HG03060 (cell line): ENCODE results near the gene CDC42BPA.

Experiments used
- ATAC-seq: cut with Tn5 transposase; IDR thresholded peaks from one replicate; pipeline ENCODE4 v1.9.1; 2021; ENCODE audit warnings: low read depth, moderate number of reproducible peaks; ENCODE audit not compliant: unreplicated experiment

CDC42BPA gene

DNA sequence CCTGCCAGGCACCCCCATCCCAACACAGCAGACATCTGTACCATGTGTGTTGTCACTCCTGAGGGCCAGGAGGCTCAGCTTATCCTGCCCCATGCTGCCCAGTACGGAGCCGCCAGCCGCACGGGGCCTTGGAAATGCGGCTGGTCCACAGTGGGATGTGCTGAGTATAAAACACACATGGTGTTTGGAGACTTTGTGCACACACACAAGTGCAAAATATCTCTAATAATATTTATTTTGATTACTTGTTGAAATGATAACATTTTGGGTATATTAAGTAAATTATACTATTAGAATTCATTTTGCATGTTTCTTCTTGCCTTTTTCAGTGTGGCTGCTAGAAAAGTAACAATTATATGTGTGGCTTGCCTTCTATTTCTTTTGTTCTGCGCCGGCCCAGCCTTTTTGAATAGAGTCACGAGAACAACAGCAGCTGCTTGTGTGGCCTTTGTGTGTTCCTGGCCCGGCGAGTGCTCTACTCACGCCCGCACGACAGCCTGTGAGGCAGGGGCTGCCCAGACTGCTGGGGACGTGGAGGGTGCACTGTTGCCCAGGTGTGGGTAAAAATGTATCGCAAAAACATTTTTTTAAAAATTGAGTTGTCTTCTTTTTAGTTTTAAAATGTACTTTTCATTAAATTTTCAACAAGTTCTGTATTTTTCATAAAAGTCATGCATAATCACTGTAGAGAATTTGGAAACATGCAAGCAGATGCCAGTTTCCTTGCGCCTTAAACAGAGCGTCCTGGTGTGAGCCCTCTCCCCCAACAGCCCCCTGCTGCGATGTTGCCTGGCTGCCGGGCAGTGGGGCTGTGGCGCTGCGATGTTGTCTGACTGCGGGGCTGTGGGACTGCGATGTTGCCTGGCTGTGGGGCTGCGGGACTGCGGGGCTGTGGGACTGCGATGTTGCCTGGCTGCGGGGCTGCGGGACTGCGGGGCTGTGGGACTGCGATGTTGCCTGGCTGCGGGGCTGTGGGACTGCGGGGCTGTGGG is 342.7 kb downstream of the CDC42BPA start:
- no peak for ATAC-seq

DNA sequence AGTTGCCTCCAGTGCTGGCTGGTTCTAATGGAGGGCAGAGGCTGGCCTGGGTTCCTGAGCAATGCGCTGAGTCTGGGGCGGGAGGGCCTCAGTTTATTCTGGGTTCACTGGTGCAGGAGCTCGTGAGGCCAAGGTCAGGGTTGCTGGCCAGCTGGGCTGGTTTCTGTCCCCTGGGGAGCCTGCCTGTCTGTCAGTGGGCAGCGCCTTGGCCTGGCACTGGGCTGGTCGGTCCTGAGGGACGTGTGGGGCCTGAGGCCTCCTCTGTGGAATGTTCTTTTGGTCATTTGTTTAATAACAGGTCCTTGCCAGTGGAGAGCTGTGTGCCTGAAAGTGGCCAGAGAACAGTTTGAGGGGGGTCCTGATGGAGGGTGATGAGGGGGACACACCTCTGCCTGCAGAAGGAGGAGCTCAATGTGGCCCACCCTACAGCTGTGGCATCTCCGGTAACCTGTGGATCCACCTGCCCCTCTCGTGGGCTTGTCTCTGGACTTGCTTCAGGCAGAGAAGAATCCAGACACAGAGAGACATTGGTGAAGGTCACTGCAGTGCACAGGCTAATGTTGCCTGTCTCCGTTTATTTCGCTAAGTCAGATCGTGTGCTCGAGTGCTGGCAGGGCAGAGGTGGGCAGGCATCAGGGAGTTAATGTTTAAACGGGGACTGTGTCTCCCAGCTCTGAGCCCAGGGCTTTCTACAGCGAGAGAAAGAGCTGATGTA is 343.6 kb downstream of the CDC42BPA start:
- no peak for ATAC-seq

DNA sequence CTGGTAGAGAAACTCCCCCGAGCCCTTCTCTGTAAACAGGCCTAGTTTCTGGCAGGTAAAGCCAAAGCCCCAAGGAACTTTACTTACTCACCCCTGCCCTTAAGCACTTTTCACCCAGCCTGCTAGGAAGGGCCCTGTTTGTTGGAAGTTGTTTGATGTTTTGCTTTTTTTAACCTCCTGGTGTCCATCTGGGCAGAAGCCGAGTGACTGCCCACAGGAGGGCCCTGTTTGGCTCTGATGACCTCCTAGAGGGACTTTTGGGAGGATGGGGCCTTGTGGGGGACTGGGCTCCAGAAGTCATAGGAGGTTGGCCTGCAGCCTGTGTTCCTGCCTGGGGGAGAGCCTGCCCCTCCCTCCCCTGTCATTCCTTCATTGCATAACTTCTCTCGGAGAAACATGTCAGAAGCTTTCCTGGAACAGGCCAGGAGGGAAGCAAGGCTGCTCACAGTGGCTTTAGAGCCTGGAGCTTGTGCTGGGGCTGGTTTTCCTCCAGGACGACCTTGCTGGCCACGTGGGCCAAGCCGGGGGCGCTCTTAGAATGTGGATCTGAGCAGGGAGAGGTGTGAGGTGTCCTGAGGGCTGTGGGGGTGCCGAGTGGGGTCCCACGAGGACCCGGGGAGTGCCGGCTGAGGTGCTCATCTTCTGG is 344.3 kb downstream of the CDC42BPA start:
- ATAC-seq, result no peak

DNA sequence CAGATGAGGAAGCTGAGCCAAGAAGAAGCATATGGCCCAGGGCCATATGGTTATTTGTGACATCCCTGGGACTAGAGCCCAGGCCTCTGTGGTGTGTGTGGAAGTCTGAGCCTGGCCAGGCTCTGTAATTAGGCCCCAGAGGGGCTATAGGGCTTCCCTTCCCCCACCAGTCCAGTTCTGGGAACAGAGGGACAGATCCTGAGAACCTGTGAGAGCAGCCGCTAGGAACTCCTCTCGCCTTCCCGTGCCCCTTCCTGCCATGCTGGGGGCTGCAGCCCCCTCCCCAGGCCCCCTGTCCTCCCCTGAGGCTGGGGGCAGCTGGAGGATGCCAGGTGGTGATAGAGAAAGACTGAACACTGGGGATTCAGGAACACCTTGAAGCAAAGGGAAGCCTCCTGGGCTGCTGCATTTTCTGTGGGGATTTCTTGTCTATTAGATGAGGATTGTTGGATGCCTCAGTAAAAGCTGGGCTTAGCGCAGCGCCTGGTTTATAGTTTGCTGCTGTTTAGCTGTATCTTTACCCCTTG is 344.9 kb downstream of the CDC42BPA start:
- ATAC-seq, result no peak

DNA sequence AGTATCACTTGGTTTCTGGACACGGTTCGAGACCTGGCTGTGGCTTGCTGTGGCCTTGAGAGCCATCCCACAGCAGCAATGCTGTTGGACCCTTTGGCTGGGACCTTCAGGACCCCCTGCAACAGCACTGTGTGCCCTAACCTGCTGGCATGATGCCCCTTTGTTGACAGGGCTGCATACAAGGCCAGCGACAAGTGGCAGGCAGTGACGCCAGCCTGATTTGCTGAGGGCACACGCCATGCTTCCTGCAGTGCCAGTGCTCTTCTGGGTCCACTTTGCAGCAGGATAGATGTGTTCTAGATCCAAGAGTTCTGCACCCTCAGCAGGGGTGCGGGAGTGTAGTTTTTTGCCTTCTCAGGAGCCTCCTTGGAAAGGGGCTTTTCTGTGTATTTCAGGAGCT is 345.4 kb downstream of the CDC42BPA start:
- ATAC-seq, result no peak

DNA sequence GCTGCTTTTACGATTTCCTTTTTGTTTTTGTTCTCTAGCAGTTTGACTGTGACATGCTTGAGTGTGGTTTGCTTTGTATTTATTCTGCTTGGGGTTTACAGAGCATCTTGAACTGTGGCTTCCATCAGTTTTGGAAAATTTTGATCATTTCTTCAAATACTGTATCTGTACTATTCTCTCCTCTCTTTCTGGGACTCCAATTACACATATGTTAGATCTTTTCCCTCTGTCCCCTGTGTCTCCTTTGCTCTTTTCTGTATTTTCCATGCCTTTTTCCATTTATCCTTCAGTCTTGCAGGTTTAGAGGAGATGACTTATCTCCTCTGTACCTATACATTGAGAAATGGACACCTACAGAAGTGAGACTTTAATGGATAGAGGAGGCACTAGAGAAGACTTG is 346.5 kb downstream of the CDC42BPA start:
- no peak for ATAC-seq

DNA sequence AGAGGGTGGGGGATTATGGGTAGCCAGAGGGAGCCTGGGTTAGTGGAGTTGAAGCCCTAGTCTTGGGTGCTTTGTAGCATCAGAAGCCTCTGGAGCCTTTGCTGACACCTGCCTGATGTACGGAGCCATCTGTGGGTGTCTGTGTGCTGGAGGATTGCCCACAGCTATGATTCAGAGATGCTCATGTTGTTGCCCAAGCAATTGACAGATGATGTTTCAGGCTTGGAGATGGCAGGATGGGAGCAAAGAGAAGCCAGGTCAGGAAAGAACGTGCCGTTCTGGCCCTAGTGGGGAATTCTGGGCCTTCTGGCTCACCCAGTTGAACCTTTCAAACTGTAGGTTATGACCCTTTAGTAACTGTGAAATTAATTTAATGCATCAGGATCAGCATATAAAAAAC is 350.6 kb downstream of the CDC42BPA start:
- no peak for ATAC-seq

DNA sequence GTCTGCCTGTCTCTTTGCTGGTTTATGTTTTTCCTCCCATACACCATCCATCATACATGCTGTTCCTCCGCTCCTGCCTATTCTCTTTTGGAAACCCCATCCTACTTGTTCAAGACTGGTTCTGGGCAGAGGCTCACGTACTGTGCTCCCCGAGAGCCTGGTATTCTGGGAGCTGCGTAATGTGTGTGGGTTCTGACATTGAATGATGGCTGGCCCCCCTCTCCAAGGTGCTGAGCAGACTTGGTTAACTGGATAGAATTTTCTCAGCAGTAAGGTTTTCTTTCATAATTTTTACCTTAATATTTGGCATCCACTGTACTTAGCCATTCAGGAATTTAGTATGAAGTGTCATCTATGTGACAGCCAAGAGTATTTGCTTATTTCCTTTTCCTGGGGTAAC is 351.6 kb downstream of the CDC42BPA start:
- ATAC-seq, result no peak

DNA sequence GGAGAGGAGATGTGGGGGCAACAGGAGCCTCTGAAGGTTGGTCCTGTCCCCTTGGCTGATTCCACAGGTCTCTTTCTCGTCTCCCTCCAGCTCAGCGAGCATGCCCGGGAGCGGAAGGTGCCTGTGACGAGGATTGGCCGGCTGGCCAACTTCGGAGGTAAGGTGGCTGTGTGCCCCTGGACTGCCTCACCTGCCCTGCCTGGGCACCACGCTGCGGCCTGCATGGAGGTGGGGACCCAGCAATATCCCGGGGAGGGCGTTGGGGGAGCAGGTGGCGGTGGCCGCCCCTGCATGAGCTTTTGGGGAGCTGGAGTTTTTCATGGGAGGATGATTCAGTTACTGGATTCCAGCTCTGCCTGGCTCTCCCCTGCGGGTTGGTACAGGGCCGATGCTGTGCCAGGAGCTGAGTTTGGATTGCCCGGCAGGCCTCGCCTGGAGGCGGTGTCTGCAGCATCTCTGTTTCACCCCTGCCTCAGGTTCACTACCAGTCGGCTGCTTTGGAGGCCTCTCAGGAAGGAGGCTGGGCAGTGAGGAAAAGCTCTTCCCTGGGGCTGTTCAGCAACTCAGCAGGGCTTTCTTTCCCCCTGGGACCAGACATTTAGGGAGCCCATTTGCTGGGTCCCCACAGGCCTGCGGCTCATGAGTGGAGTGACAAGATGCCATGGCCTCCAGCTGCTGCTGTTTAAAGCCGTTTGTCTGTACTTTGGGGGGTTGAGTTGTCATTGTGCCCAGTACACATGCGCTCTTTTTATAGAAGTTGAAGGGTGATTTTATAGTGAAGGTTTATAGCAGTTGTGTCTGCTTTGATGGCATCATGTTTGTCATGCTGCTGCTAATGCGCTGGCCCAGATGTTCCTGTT is 352.5 kb downstream of the CDC42BPA start:
- ATAC-seq, result no peak

DNA sequence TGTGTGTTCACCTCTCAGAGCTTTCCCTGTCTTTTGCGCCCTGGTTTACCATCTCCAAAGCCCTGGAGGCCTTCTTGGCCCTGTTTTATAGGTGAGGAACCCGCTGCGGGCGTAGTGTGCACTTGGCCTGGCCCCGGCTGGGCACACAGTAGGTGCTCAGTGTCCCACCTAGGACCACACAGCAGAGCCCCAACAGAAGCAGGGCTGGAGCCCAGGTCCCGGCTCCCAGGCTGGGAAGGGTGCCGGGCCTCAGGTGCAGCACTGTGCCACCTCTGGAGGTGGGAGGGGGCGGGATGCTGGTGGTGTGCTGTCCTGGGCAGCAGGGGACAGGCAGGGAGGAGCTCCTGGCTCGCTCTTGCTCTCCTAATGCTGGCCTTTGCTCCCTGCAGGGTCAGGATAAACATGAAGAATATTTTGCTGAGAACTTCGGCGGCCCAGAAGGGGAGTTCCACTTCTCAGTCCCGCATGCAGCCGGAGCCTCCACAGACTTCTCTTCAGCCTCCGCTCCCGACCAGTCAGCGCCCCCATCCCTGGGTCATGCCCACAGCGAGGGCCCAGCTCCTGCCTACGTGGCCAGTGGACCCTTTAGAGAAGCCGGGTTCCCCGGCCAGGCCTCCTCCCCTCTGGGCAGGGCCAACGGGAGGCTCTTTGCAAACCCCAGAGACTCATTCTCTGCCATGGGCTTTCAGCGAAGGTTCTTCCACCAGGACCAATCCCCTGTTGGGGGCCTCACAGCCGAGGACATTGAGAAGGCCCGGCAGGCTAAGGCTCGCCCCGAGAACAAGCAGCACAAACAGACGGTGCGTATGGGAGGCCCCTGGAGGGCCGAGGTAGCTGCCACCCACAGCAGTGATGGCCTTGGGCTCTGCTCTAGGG is 353.4 kb downstream of the CDC42BPA start:
- no peak for ATAC-seq

DNA sequence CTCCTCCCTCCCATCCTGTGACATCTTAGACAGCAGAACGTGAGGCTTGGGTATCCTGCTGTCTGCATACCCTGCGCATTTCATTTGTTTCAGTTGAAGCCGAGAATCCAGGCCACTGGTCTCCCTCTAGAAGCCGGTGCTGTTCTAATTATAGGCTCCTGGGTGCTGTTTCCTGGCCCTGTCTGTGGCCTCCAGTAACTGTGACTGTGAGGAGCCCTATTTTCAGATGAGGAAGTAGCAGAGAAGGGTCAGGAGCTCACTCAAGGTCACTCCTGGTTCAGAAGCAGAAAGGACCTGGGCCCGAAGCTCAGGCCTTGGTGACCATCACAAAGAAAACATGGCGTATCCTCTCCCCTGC is 354.2 kb downstream of the CDC42BPA start:
- ATAC-seq, result no peak

DNA sequence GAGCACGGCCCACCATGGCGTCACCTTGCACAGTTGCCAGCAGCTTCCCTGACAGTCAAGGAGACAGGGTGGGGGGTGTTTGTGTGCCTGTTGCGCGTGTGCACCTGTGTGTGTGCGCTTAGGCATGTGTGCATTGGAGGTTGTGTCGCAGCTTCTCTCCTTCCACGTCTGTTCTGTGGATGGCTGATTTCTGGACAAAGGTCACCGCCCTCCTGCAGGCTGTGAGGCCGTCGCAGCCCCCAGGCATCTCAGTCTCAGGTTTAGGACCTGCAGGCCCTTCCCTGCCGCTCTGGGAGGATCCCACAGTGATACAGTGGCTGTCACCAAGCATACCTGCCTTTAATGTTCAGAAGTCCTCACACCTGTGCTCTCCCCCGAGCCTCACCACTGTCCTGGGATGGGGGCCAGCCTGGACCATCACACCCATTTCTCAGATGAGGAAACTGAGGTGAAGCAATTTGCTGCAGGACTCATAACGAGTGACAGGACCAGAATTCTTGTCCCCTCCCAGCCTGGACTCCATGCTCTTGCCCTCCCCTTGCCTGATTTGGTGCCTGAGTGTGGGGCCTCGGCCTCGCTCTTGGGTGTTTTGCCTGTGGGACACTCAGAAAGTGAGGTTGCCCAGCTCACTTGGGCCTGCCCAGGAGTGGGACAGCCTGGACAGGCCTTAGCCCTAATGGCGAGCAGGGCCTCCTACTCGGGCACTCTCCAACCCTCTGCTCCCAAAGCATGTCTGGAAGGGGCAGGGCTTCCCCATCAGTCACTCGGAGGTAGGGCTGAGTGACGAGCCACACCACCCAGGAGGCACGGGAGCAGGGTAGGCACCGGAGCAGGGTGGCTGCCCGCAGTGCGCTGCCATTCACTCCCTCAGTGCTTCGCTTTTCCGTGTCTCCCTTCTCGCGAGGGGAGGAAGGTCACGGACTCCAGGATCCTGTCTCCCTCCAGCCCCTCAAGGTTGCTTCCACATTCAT is 355.6 kb downstream of the CDC42BPA start:
- ATAC-seq, result no peak

DNA sequence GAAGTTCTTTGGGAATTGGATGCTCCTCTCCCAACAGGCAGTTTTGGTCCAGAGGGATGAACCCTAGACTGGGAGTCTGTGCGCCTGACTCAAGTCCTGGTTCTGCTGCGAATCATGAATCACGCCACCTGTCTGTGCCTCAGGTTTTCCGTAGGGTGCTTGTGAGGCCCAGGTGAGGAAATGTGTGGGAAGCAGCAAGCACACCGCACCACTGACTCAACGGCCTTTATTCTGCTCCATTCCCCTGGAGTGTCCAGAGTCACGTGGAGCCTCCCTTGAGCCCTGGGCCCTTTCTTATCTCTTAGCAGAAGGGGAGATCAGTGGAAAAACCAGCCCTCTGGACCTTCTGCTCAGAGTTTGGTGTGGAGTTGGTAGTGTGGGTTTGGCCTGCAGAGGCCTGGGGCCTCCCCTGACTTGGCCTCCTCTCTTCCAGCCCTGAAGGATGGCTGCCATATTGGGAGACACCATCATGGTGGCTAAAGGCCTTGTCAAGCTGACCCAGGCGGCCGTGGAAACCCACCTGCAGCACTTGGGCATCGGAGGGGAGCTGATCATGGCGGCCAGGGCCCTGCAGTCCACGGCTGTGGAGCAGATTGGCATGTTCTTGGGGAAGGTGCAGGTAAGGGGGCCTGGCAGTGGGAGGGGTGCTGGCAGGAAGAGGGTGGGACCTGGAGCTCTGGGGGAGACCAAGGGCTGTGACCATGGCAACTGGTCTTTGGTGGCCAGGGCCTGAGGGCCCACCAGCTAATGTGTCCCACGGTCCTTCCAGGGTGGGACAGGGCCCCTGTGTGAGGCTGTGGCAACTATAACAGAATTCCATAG is 357.1 kb downstream of the CDC42BPA start:
- no peak for ATAC-seq

DNA sequence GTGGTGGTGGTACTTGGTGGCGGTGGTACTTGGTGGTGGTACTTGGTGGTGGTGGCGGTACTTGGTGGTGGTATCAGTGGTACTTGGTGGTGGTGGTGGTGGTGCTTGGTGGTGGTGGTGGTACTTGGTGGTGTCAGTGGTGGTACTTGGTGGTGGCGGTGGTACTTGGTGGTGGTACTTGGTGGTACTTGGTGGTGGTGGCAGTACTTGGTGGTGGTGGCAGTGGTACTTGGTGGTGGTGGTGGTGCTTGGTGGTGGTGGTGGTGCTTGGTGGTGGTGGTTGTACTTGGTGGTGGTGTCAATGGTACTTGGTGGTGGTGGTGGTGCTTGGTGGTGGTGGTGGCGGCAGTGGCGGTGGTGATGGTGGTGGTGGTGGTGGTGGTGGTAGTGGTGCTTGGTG is 358.0 kb downstream of the CDC42BPA start:
- no peak for ATAC-seq

DNA sequence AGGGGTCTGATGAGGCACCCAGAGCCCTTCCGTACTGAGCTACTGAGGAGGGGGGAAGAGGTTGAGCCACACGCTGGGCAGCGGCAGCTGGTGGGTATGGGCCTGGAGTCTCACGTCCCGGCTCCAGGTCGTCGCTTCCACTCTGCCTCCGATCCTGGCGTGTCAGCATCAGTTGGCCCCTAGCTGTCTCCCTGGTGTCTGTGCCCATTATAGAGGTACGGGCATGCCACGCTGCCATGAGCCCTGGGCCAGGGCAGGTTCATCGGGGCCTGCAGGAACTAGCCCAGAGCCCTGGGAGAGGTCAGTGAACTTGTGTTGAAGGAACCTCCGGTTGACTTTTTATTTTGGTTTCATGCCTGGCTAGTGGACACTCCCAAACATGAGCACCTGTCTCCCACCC is 360.0 kb downstream of the CDC42BPA start:
- ATAC-seq, result no peak

DNA sequence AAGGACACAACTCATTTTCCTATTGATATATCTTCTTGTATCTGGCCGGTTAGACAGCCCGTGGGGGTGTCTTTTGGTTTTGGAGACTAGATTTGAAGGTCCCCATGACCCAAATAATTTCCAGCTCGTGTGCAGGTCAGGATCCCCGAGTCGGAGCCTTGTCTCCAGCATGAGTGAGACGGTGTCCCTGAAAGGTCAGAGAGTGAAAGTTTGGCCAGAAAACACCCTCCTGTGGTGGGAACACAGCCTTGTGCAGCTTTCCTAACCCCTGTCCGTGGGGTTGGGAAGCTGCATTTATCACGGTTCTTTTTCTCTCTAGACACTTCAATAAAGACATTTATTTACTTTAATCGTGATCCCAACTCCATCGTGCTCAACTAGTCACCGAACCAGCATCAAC is 360.6 kb downstream of the CDC42BPA start:
- ATAC-seq, result no peak
